ENCODE measurements around the gene SETBP1. TPM values are rescaled to one million over a fixed set of nuclear protein-coding genes. Genes with fewer than 3 reads are reported as not detected.

SETBP1 gene
- polyA plus RNA-seq, 1 donor from 2014 or later: 16.8 TPM

GRCh38 chr18:44896846-44897245 is 216.2 kb downstream of the SETBP1 start:
- peaks cover 7% of the 10 kb centered on the region for H3K36me3 Mint-ChIP-seq
- no peak overlapping the region for H3K4me3 Mint-ChIP-seq
- H3K9me3 Mint-ChIP-seq: peaks cover 0 to under 1% (median 0%) of the 10 kb centered on the region in 3 donors
- no peaks in the 10 kb centered on the region for H3K27me3 Mint-ChIP-seq
- H3K27ac Mint-ChIP-seq: no peak overlapping the region
- peaks cover 39 to 63% (median 54%) of the 10 kb centered on the region in 3 donors for H3K4me1 Mint-ChIP-seq

DNA sequence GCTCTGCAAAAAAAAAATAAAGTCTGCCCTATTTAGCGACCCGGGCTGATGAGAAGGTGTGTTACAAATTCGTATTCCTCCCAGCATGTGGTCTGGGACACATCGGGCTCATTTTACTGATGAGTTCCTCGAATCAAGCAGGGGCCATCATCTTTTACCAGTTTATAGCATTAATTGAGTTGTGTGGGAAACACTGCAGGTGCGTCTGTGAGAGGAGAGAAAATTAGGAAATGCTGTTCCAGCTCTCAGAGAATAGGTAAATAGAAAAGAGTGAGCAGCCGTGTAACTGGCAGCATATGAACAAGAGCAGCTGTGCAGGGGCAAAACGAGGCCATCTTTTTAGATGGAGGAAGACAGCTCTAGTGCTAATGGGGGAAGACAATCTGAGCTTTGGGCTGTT is 216.7 kb downstream of the SETBP1 start:
- H3K4me3 Mint-ChIP-seq: peak overlapping the region in 1 of 4 donors; percentile 60
- H3K36me3 Mint-ChIP-seq: peaks cover 6% of the 10 kb centered on the region
- H3K27me3 Mint-ChIP-seq: no peaks in the 10 kb centered on the region
- H3K9me3 Mint-ChIP-seq: no peaks in the 10 kb centered on the region
- H3K4me1 Mint-ChIP-seq: peaks cover 38 to 65% (median 50%) of the 10 kb centered on the region in 3 donors
- H3K27ac Mint-ChIP-seq: peak overlapping the region in 2 of 3 donors; percentile 19 to 76

DNA sequence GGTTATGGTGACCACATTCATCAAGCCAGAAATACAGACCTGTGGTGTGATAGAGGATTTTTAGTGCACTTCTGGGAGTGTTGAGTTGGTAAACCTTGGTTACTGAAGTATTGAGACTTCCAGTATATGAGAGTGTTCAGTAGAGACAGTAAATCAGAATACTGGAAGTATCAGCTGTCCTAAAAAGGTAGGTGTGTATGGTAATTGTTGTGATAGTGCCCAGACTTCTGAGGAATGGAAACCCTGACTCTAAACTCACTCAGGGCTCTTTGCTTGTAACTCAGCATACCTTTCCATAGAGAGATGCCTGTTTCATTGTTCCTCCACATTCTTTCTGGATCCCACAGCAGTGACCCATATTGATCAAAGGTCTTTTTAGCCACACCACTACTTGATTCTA is 217.1 kb downstream of the SETBP1 start:
- Mint-ChIP-seq H3K27ac (peak overlapping the region in 2 of 3 donors; percentile 19 to 76), H3K36me3 (peaks cover 6% of the 10 kb centered on the region), H3K4me1 (peaks cover 38 to 61% (median 48%) of the 10 kb centered on the region in 3 donors), H3K27me3 (no peaks in the 10 kb centered on the region), H3K4me3 (no peak overlapping the region), H3K9me3 (no peaks in the 10 kb centered on the region)

- Mint-ChIP-seq H3K4me1 (peaks cover 33 to 58% (median 42%) of the 10 kb centered on the region in 3 donors), H3K27ac (peak overlapping the region in 1 of 3 donors; percentile 77), H3K9me3 (no peaks in the 10 kb centered on the region)
Observed at GRCh38 chr18:44898498-44898897, 217.8 kb downstream of the SETBP1 start.

DNA sequence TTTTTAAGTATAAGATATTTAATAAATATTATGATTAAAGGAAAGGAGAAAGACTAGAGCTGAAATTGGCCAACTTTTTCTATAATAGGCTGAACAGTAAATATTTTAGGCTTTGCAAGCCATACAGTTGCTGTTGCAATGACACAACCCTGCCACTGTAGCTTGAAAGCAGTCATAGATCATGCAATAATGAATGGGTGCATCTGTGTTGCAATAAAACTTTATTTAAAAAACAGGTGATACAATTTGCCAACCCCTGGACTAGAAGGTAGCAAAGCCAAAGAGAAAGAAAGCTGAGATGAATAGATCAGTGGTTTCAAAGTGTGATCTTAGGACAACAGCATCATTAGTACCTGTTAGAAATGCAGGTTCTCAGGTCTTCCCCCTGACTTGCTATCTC is 219.1 kb downstream of the SETBP1 start:
- Mint-ChIP-seq H3K36me3 (peaks cover 10% of the 10 kb centered on the region), H3K9me3 (no peaks in the 10 kb centered on the region), H3K27ac (no peak overlapping the region), H3K4me3 (peak overlapping the region in 1 of 4 donors; percentile 38), H3K4me1 (peaks cover 29 to 46% (median 34%) of the 10 kb centered on the region in 3 donors), H3K27me3 (no peaks in the 10 kb centered on the region)

More at GRCh38 chr18:44898498-44898897, 217.8 kb downstream of the SETBP1 start:
- H3K36me3 Mint-ChIP-seq: peaks cover 10% of the 10 kb centered on the region
- no peaks in the 10 kb centered on the region for H3K27me3 Mint-ChIP-seq
- H3K4me3 Mint-ChIP-seq: peak overlapping the region in 1 of 4 donors; percentile 51

GRCh38 chr18:44900627-44901026 is 219.9 kb downstream of the SETBP1 start:
- H3K27me3 Mint-ChIP-seq: no peaks in the 10 kb centered on the region
- H3K9me3 Mint-ChIP-seq: no peaks in the 10 kb centered on the region
- H3K4me3 Mint-ChIP-seq: peak overlapping the region in 1 of 4 donors; percentile 29
- H3K36me3 Mint-ChIP-seq: peaks cover 10% of the 10 kb centered on the region
- H3K4me1 Mint-ChIP-seq: peaks cover 25 to 46% (median 30%) of the 10 kb centered on the region in 3 donors
- peak overlapping the region in 1 of 3 donors; percentile 81 for H3K27ac Mint-ChIP-seq

DNA sequence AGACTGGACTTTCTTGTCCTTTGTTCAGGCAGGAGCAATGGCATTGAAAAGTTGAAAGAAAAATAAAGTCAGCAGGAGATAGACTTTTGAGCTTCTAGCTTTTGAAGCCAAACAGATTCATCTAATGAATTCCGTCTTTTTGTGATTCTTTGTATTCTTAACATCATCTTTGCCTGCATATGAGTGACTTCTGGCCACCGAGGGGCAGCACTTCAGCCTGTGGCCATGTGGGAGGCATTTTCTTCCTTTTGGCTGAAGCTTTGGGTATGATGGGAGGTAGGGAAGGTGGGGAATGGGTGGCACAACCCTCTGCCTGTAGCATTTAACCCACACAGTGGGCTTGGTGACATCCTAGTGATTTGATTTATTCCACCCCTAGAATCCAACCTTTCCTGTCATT is 220.6 kb downstream of the SETBP1 start:
- Mint-ChIP-seq H3K4me3 (peak overlapping the region in 1 of 4 donors; percentile 5), H3K9me3 (no peaks in the 10 kb centered on the region), H3K27ac (peak overlapping the region in 2 of 3 donors; percentile 2 to 81), H3K4me1 (peaks cover 23 to 46% (median 31%) of the 10 kb centered on the region in 3 donors), H3K36me3 (peaks cover 9% of the 10 kb centered on the region), H3K27me3 (no peaks in the 10 kb centered on the region)

- Mint-ChIP-seq H3K9me3 (peaks cover 0 to 1% (median 0%) of the 10 kb centered on the region in 3 donors), H3K36me3 (peaks cover 4% of the 10 kb centered on the region), H3K27ac (no peak overlapping the region), H3K27me3 (no peaks in the 10 kb centered on the region), H3K4me1 (peaks cover 19 to 31% (median 23%) of the 10 kb centered on the region in 3 donors), H3K4me3 (no peak overlapping the region)
Observed at GRCh38 chr18:44903327-44903726, 222.6 kb downstream of the SETBP1 start.

GRCh38 chr18:44904768-44905167 is 224.1 kb downstream of the SETBP1 start:
- peak overlapping the region in 1 of 3 donors; percentile 41 for H3K27ac Mint-ChIP-seq
- H3K36me3 Mint-ChIP-seq: peaks cover 4% of the 10 kb centered on the region
- H3K27me3 Mint-ChIP-seq: no peaks in the 10 kb centered on the region
- peaks cover 0 to 1% (median 0%) of the 10 kb centered on the region in 3 donors for H3K9me3 Mint-ChIP-seq
- H3K4me3 Mint-ChIP-seq: no peak overlapping the region
- H3K4me1 Mint-ChIP-seq: peaks cover 25 to 33% (median 28%) of the 10 kb centered on the region in 3 donors

DNA sequence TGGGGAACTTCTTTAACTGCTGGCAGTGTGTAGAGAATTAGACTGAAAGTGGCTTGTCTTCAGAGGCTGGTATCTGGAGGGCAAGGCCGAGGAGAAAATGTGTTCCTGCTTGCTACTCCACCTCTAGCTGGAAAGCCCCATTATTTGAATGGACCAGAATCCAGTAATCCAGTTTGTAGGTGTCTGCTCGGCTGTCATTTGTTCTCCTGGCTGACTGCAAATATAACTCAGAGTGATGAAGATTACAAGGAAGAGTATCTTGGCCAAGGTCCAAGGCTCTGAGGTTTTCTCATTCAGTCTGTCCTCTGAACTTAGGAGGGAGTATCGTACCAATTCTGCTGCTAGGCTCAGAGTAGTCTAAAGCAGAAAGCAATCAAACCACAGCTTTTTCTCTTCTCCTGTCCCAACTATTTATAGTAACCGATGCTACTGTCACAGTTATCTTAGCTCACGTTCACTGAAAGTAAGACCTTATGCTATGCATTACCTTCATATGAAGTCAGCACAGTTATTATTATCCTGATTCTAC is 228.6 kb downstream of the SETBP1 start:
- peak overlapping the region; percentile 16 to 37 (median 34) for H3K27ac Mint-ChIP-seq
- peaks cover 0 to 1% (median 0%) of the 10 kb centered on the region in 3 donors for H3K9me3 Mint-ChIP-seq
- no peaks in the 10 kb centered on the region for H3K36me3 Mint-ChIP-seq
- H3K4me1 Mint-ChIP-seq: peaks cover 41 to 53% (median 46%) of the 10 kb centered on the region in 3 donors
- peak overlapping the region in 2 of 4 donors; percentile 56 to 61 for H3K4me3 Mint-ChIP-seq
- no peaks in the 10 kb centered on the region for H3K27me3 Mint-ChIP-seq

- H3K4me1 Mint-ChIP-seq: peaks cover 45 to 57% (median 53%) of the 10 kb centered on the region in 3 donors
- H3K36me3 Mint-ChIP-seq: peaks cover 3% of the 10 kb centered on the region
- H3K27ac Mint-ChIP-seq: no peak overlapping the region
- H3K27me3 Mint-ChIP-seq: no peaks in the 10 kb centered on the region
- H3K9me3 Mint-ChIP-seq: peaks cover 0 to 1% (median 0%) of the 10 kb centered on the region in 3 donors
- peak overlapping the region in 2 of 4 donors; percentile 61 to 86 for H3K4me3 Mint-ChIP-seq
Observed at GRCh38 chr18:44911260-44911659, 230.6 kb downstream of the SETBP1 start.

DNA sequence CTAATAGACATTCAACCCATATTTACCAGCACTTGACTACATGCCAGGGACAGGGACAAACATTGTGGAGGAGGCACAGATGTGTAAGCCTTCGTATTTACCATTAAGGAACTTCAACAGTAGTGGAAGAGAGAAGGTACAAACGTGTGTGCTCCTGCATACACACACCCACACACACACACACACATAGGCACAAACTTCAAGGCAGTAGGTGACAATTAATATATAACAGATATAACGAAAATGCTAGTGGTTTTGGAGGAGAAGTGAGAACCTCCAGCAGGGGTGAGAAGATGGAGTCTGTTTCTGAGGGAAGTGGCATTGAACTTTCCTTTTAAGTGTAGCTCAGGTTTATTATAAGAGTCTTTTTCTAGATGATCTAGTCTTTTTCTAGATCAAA is 231.1 kb downstream of the SETBP1 start:
- H3K9me3 Mint-ChIP-seq: peaks cover 0 to 1% (median 0%) of the 10 kb centered on the region in 3 donors
- no peak overlapping the region for H3K27ac Mint-ChIP-seq
- peaks cover 4% of the 10 kb centered on the region for H3K36me3 Mint-ChIP-seq
- H3K4me3 Mint-ChIP-seq: peak overlapping the region in 2 of 4 donors; percentile 61 to 86
- no peaks in the 10 kb centered on the region for H3K27me3 Mint-ChIP-seq
- H3K4me1 Mint-ChIP-seq: peaks cover 46 to 60% (median 56%) of the 10 kb centered on the region in 3 donors

GRCh38 chr18:44912740-44913478 is 232.2 kb downstream of the SETBP1 start:
- Mint-ChIP-seq H3K27ac (peak overlapping the region in 1 of 3 donors; percentile 17), H3K4me3 (peak overlapping the region in 2 of 4 donors; percentile 11 to 40), H3K27me3 (no peaks in the 10 kb centered on the region), H3K36me3 (peaks cover 6% of the 10 kb centered on the region), H3K9me3 (no peaks in the 10 kb centered on the region), H3K4me1 (peaks cover 51 to 65% (median 60%) of the 10 kb centered on the region in 3 donors)

DNA sequence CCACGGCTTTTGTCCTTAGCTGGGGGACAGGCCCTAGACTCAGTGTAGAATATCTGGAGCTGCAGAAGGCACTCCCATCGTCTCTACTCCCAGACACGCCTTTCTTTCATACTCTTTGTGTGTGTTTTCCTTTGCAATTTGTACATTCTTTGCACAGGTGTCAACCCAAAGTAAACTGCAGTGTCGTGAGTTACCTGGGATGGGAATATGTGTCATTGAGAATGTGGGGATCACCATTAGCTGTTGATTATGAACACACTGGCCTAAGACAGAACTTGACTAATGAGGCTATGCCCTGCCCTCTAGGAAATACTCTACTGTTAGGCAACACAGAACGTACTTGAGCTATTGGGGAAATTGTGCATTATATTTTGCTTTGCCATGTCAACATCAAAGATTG is 233.3 kb downstream of the SETBP1 start:
- Mint-ChIP-seq H3K27me3 (no peaks in the 10 kb centered on the region), H3K4me3 (no peak overlapping the region), H3K36me3 (peaks cover 7% of the 10 kb centered on the region), H3K27ac (no peak overlapping the region), H3K9me3 (no peaks in the 10 kb centered on the region), H3K4me1 (peaks cover 48 to 58% (median 57%) of the 10 kb centered on the region in 3 donors)

DNA sequence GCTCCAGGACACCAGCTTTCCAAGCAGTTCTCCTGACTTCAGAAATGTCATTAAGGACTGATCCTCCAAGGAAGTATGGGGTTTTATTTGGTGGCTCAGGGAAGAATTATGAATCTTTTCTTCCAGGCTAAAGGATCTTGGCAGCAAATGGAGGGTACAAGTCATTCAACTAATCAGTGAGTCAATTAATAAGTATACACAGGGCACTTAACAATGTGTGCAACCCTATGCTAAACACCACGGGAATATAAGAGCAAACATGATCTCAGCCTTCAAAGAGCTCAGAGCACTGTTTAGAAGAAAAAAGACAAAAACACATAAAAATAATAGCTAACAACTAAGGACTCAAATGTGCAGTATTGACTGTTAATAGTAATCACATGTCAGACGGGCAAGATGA is 234.5 kb downstream of the SETBP1 start:
- Mint-ChIP-seq H3K27ac (no peak overlapping the region), H3K9me3 (no peaks in the 10 kb centered on the region), H3K36me3 (peaks cover 13% of the 10 kb centered on the region), H3K27me3 (no peaks in the 10 kb centered on the region), H3K4me1 (peaks cover 40 to 53% (median 45%) of the 10 kb centered on the region in 3 donors), H3K4me3 (no peak overlapping the region)

Measured in IgD-negative memory B cell (primary cell).